Osteocyte (in vitro differentiated cells): ENCODE results near the gene KIZ. TPM values are rescaled to one million over a fixed set of nuclear protein-coding genes. Genes with fewer than 3 reads are reported as not detected.

Experiments
- DNase-seq: peaks from one replicate; pipeline ENCODE4 v3.0.0; 2021; ENCODE audit warnings: mixed read lengths; ENCODE audit not compliant: unreplicated experiment; ENCODE audit errors: extremely low spot score
- H3K27ac Mint-ChIP-seq: one replicate; pipeline ENCODE4 v1.8.0; 2021; ENCODE audit warnings: mild to moderate bottlenecking, mixed read lengths; ENCODE audit not compliant: unreplicated experiment
- H3K27me3 Mint-ChIP-seq: one replicate; pipeline ENCODE4 v1.8.0; 2021; ENCODE audit warnings: mixed read lengths; ENCODE audit not compliant: unreplicated experiment
- H3K36me3 Mint-ChIP-seq: one replicate; pipeline ENCODE4 v1.8.0; 2021; ENCODE audit warnings: mixed read lengths; ENCODE audit not compliant: unreplicated experiment
- H3K4me1 Mint-ChIP-seq: one replicate; pipeline ENCODE4 v1.8.0; 2021; ENCODE audit warnings: mixed read lengths; ENCODE audit not compliant: unreplicated experiment
- H3K4me3 Mint-ChIP-seq: one replicate; pipeline ENCODE4 v1.8.0; 2021; ENCODE audit warnings: mild to moderate bottlenecking, moderate library complexity, mixed read lengths; ENCODE audit not compliant: unreplicated experiment
- H3K9me3 Mint-ChIP-seq: one replicate; pipeline ENCODE4 v1.8.0; 2021; ENCODE audit warnings: mixed read lengths; ENCODE audit not compliant: unreplicated experiment
- CTCF ChIP-seq: fragments of 200-600 bp; sonication (generic); IDR thresholded peaks from 2 replicates; pipeline ENCODE4 v1.5.0; 2021; ENCODE audit warnings: antibody characterized with exemption, mild to moderate bottlenecking, moderate library complexity
- total RNA-seq: library from RNA; stranded (reverse); gene quantifications from 2 replicates; pipeline ENCODE4 v1.2.1, GENCODE V29; 2021

The KIZ gene
- total RNA-seq, 1 donor from 2014 or later = 21.2 TPM

GRCh38 chr20:21089391-21089790, 36.5 kb upstream of the KIZ start:
- DNase-seq = no peak
- H3K9me3 Mint-ChIP-seq = no peaks in the 10 kb centered on the region
- H3K27ac Mint-ChIP-seq = no peak overlapping the region
- H3K36me3 Mint-ChIP-seq = no peaks in the 10 kb centered on the region
- no peak for TF ChIP-seq CTCF
- H3K27me3 Mint-ChIP-seq = peaks cover 65% of the 10 kb centered on the region
- H3K4me3 Mint-ChIP-seq = no peak overlapping the region
- no peaks in the 10 kb centered on the region for H3K4me1 Mint-ChIP-seq

GRCh38 chr20:21090111-21090618, 35.7 kb upstream of the KIZ start:
- Mint-ChIP-seq H3K4me3 (no peak overlapping the region), H3K27ac (no peak overlapping the region), H3K9me3 (no peaks in the 10 kb centered on the region), H3K4me1 (no peaks in the 10 kb centered on the region), H3K36me3 (no peaks in the 10 kb centered on the region), H3K27me3 (peaks cover 67% of the 10 kb centered on the region)
- no peak for TF ChIP-seq CTCF
- DNase-seq = no peak

- TF ChIP-seq CTCF = no peak
- H3K4me3 Mint-ChIP-seq = no peak overlapping the region
- no peak overlapping the region for H3K27ac Mint-ChIP-seq
- peaks cover 73% of the 10 kb centered on the region for H3K27me3 Mint-ChIP-seq
- H3K36me3 Mint-ChIP-seq = no peaks in the 10 kb centered on the region
- H3K4me1 Mint-ChIP-seq = no peaks in the 10 kb centered on the region
- DNase-seq = no peak
- H3K9me3 Mint-ChIP-seq = no peaks in the 10 kb centered on the region
These were observed 35.2 kb upstream of the KIZ start for GRCh38 chr20:21090721-21091120.

- Mint-ChIP-seq H3K4me1 (no peaks in the 10 kb centered on the region), H3K36me3 (no peaks in the 10 kb centered on the region), H3K27ac (no peak overlapping the region), H3K9me3 (no peaks in the 10 kb centered on the region), H3K4me3 (no peak overlapping the region), H3K27me3 (peaks cover 86% of the 10 kb centered on the region)
- DNase-seq = no peak
- TF ChIP-seq CTCF = no peak
These were observed 33.1 kb upstream of the KIZ start for GRCh38 chr20:21092806-21093205.

GRCh38 chr20:21096321-21097043, 29.4 kb upstream of the KIZ start:
- Mint-ChIP-seq H3K9me3 (no peaks in the 10 kb centered on the region), H3K4me1 (peaks cover 12% of the 10 kb centered on the region), H3K27me3 (peaks cover 88% of the 10 kb centered on the region), H3K27ac (no peak overlapping the region), H3K36me3 (no peaks in the 10 kb centered on the region), H3K4me3 (no peak overlapping the region)
- no peak for TF ChIP-seq CTCF
- no peak for DNase-seq
